HG03469 (cell line): ENCODE data around the gene STX16.

Experiments
- ATAC-seq: cut with Tn5 transposase; IDR thresholded peaks from one replicate; pipeline ENCODE4 v1.9.1; 2021; ENCODE audit warnings: mild to moderate bottlenecking, moderate library complexity, moderate number of reproducible peaks; ENCODE audit not compliant: unreplicated experiment

The STX16 gene

GRCh38 chr20:58695895-58696375 lies 44.9 kb downstream of the STX16 start:
- ATAC-seq, result no peak

GRCh38 chr20:58696411-58696961 lies 45.4 kb downstream of the STX16 start:
- no peak for ATAC-seq

- no peak for ATAC-seq
Observed at GRCh38 chr20:58697201-58697866, 46.3 kb downstream of the STX16 start.

- ATAC-seq, result no peak
Observed at GRCh38 chr20:58697867-58698703, 47.0 kb downstream of the STX16 start.

GRCh38 chr20:58698741-58699622 lies 47.9 kb downstream of the STX16 start:
- no peak for ATAC-seq

- no peak for ATAC-seq
Observed at GRCh38 chr20:58699623-58700107, 48.6 kb downstream of the STX16 start.

- no peak for ATAC-seq
Observed at GRCh38 chr20:58700121-58700821, 49.2 kb downstream of the STX16 start.

- ATAC-seq, result no peak
Observed at GRCh38 chr20:58700823-58701222, 49.7 kb downstream of the STX16 start.

- no peak for ATAC-seq
Observed at GRCh38 chr20:58701431-58702160, 50.5 kb downstream of the STX16 start.

GRCh38 chr20:58702161-58702510 lies 51.1 kb downstream of the STX16 start:
- no peak for ATAC-seq

- ATAC-seq, result no peak
Observed at GRCh38 chr20:58702859-58703648, 52.0 kb downstream of the STX16 start.

- ATAC-seq, result no peak
Observed at GRCh38 chr20:58703765-58704371, 52.8 kb downstream of the STX16 start.

GRCh38 chr20:58705208-58705926 lies 54.3 kb downstream of the STX16 start:
- ATAC-seq, result no peak

- no peak for ATAC-seq
Observed at GRCh38 chr20:58706150-58706892, 55.2 kb downstream of the STX16 start.

GRCh38 chr20:58706975-58707681 lies 56.0 kb downstream of the STX16 start:
- ATAC-seq, result no peak

- ATAC-seq, result no peak
Observed at GRCh38 chr20:58707770-58708169, 56.7 kb downstream of the STX16 start.
